Tibial nerve (tissue), 4 donors: ENCODE results near the gene BMP8B. TPM values are rescaled to one million over a fixed set of nuclear protein-coding genes. Genes with fewer than 3 reads are reported as not detected.

ENCODE experiments used
- DNase-seq, 2 donors: peaks; one replicate each; pipeline ENCODE4 v3.0.0-alpha.2; 2019; ENCODE audit warnings: low spot score in 2 of 2
- H3K27ac ChIP-seq, 4 donors: fragments of 200-600 bp; sonication (generic) in 3 of 4; one replicate each; pipeline ENCODE4 v1.5.1; 2017 to 2019; ENCODE audit warnings: mild to moderate bottlenecking in 1 of 4
- H3K27me3 ChIP-seq, 2 donors: fragments of 200-600 bp; sonication (generic) in 1 of 2; one replicate each; pipeline versions ENCODE4 v1.5.1 to v1.6.0; 2017 to 2019
- H3K36me3 ChIP-seq, 3 donors: fragments of 200-600 bp; sonication (generic); one replicate each; pipeline ENCODE4 v1.5.1; 2018 to 2019
- H3K4me1 ChIP-seq, 4 donors: fragments of 200-600 bp; sonication (generic) in 3 of 4; one replicate each; pipeline ENCODE4 v1.5.1; 2017 to 2019
- H3K4me3 ChIP-seq, 4 donors: fragments of 200-600 bp; sonication (generic) in 3 of 4; one replicate each; pipeline ENCODE4 v1.5.1; 2017 to 2019; ENCODE audit warnings: mild to moderate bottlenecking in 1 of 4, moderate library complexity in 1 of 4
- H3K9me3 ChIP-seq, 4 donors: fragments of 200-600 bp; sonication (generic) in 3 of 4; one replicate each; pipeline ENCODE4 v1.5.1; 2017 to 2019
- EP300 ChIP-seq, 2 donors: sonication (generic); formaldehyde crosslinking; IDR thresholded peaks; one replicate each; pipeline ENCODE4 v1.6.1; 2017; ENCODE audit warnings: antibody characterized with exemption in 2 of 2, mild to moderate bottlenecking in 1 of 2
- POLR2A ChIP-seq, 2 donors: fragments of 450-650 bp; IDR thresholded peaks; one replicate each; pipeline ENCODE4 v1.6.1; 2017; ENCODE audit warnings: antibody characterized with exemption in 2 of 2, mild to moderate bottlenecking in 2 of 2, moderate library complexity in 2 of 2
- WGBS, 2 donors: methylation state at CpG; one replicate each; pipeline ENCODE4 v1.1.5; 2018; 5-methylcytosine and 5-hydroxymethylcytosine counted together
- total RNA-seq, 4 donors: library from RNA; depleted of rRNA; stranded (reverse); fragments of >200 nt; gene quantifications; one replicate each; pipeline ENCODE4 v1.1.0, GENCODE V29; 2016
- TF ChIP-seq, protein P1 (sequence below), 5 experiments: fragments of 200-600 bp in 3 of 5; fragments of 450-650 bp in 2 of 5; sonication (generic) in 3 of 5; IDR thresholded peaks; one replicate each; pipeline ENCODE4 v1.5.1; 2016 to 2019; ENCODE audit warnings: antibody characterized with exemption in 5 of 5, mild to moderate bottlenecking in 3 of 5, moderate library complexity in 2 of 5

Gene BMP8B
- total RNA-seq, 4 donors from 2014 or later: 13.6 to 33.9 (median 29.5) TPM

- Histone ChIP-seq H3K27me3 (no peaks in the 10 kb centered on the region), H3K27ac (no peak overlapping the region), H3K36me3 (peaks cover 3 to 100% (median 12%) of the 10 kb centered on the region in 3 donors), H3K9me3 (no peaks in the 10 kb centered on the region), H3K4me3 (no peak overlapping the region), H3K4me1 (no peaks in the 10 kb centered on the region)
- no peak for DNase-seq
- TF ChIP-seq, protein P1, sequence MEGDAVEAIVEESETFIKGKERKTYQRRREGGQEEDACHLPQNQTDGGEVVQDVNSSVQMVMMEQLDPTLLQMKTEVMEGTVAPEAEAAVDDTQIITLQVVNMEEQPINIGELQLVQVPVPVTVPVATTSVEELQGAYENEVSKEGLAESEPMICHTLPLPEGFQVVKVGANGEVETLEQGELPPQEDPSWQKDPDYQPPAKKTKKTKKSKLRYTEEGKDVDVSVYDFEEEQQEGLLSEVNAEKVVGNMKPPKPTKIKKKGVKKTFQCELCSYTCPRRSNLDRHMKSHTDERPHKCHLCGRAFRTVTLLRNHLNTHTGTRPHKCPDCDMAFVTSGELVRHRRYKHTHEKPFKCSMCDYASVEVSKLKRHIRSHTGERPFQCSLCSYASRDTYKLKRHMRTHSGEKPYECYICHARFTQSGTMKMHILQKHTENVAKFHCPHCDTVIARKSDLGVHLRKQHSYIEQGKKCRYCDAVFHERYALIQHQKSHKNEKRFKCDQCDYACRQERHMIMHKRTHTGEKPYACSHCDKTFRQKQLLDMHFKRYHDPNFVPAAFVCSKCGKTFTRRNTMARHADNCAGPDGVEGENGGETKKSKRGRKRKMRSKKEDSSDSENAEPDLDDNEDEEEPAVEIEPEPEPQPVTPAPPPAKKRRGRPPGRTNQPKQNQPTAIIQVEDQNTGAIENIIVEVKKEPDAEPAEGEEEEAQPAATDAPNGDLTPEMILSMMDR (IDR thresholded peaks at IDR 0.05): no peak
- WGBS, 2 donors: 78 to 82% methylated on average over 4 to 8 of the region's 9 CpGs
Observed at GRCh38 chr1:39755965-39756659, 32.6 kb downstream of the BMP8B start.

- H3K9me3 ChIP-seq: no peaks in the 10 kb centered on the region
- no peak overlapping the region for H3K4me3 ChIP-seq
- H3K27ac ChIP-seq: peak overlapping the region in 1 of 4 donors; percentile 5
- 62% methylated on average over 2 of the region's 2 CpGs for WGBS, 2 donors
- H3K27me3 ChIP-seq: no peaks in the 10 kb centered on the region
- TF ChIP-seq, protein P1 (IDR thresholded peaks at IDR 0.05): no peak
- no peak for TF ChIP-seq EP300 (IDR thresholded peaks at IDR 0.05)
- no peak for TF ChIP-seq POLR2A (IDR thresholded peaks at IDR 0.05)
- peaks cover 3 to 100% (median 21%) of the 10 kb centered on the region in 3 donors for H3K36me3 ChIP-seq
- no peaks in the 10 kb centered on the region for H3K4me1 ChIP-seq
- no peak for DNase-seq
Observed at GRCh38 chr1:39754906-39755504, 33.7 kb downstream of the BMP8B start.

GRCh38 chr1:39754026-39754570 lies 34.6 kb downstream of the BMP8B start:
- Histone ChIP-seq H3K9me3 (no peaks in the 10 kb centered on the region), H3K27me3 (no peaks in the 10 kb centered on the region), H3K36me3 (peaks cover 3 to 100% (median 30%) of the 10 kb centered on the region in 3 donors), H3K27ac (peak overlapping the region in 1 of 4 donors; percentile 5), H3K4me3 (no peak overlapping the region), H3K4me1 (no peaks in the 10 kb centered on the region)
- no peak for DNase-seq
- no peak for TF ChIP-seq EP300 (IDR thresholded peaks at IDR 0.05)
- no peak for TF ChIP-seq POLR2A (IDR thresholded peaks at IDR 0.05)
- TF ChIP-seq, protein P1 (IDR thresholded peaks at IDR 0.05): no peak
- 73 to 75% methylated on average over 2 of the region's 2 CpGs for WGBS, 2 donors

DNA sequence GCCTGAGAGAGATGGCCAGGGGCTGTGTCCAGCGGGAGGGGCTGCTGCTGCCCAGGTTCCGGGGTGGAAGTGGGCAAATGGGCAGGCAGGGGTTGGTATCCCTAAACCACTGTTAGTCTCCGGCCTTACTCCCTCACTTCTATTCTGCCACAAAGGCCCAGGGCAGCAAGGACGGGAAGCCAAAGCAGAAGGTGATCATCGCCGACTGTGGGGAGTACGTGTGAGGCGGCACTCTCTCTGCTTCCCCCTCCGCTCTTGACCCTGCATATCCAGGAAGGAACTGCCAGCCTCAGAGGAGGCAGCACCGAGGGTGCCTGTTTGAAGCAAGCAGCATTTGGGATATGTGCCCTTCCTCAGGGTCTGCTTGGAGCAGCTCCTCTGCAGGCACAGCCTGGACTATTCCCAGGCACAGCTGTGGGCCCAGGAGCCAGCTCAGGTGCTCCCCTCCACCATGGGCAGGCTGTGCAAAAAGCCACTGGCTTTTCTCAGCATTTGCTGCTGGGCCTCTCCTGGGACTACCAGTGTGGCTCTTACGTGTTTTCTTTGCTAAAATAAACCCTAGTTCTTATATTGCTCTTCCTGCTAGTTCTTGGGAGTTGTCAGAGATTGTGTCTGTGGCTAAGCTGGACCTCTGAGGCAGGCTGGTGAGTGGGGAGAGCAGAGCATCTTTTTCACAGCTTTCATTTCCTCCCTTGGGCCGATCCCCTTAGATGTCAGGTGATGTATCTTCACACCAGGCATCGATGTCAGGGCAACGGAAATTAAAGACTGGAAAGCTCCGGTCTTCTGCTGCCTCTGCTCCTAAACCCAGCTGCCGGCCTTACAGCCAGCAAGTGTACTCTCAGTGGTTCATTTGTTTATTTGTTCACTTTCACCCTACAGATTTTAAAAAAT lies 35.3 kb downstream of the BMP8B start:
- Histone ChIP-seq H3K4me1 (no peaks in the 10 kb centered on the region), H3K27ac (no peak overlapping the region), H3K36me3 (peaks cover 3 to 100% (median 32%) of the 10 kb centered on the region in 3 donors), H3K9me3 (no peaks in the 10 kb centered on the region), H3K4me3 (no peak overlapping the region), H3K27me3 (no peaks in the 10 kb centered on the region)
- WGBS, 2 donors: 76 to 89% methylated on average over 15 to 16 of the region's 16 CpGs
- no peak for DNase-seq
- TF ChIP-seq, protein P1 (IDR thresholded peaks at IDR 0.05): no peak
- TF ChIP-seq EP300 (IDR thresholded peaks at IDR 0.05) (no peak), POLR2A (IDR thresholded peaks at IDR 0.05) (no peak)
